Fibroblast of lung (primary cell): ENCODE measurements around the gene IL1B.

Experiments
- EZH2 ChIP-seq: IDR thresholded peaks from 2 replicates; pipeline ENCODE4 v1.5.1; 2012; ENCODE audit warnings: low read length, control low read depth, mild to moderate bottlenecking; ENCODE audit errors: missing control alignments
- TF ChIP-seq, protein P1 (sequence below), 2 donors: IDR thresholded peaks in 1 of 2; conservative IDR thresholded peaks in 1 of 2; 1 replicate in 1 of 2; 2 replicates in 1 of 2; pipeline ENCODE4 v1.5.1; 2011 to 2012; ENCODE audit warnings: low read length in 2 of 2, control low read depth in 1 of 2, inconsistent platforms in 1 of 2, low read depth in 1 of 2, mild to moderate bottlenecking in 1 of 2

DNA sequence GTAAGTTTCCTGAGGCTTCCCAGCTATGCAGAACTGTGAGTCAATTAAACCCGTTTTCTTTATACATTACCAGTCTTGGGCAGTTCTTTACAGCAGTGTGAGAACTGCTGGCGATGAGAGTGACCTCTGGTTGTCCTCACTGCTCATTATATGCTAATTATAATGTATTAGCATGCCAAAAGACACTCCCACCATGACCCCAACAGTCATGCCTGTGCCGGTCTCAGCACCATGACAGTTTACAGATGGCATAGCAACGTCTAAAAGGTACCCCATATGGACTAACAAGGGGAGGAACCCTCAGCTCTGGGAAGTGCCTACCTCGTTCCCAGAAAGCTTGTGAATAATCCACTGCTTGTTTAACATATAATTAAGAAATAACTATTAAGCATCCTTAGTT, 44.2 kb downstream of the IL1B start:
- TF ChIP-seq, protein P1, sequence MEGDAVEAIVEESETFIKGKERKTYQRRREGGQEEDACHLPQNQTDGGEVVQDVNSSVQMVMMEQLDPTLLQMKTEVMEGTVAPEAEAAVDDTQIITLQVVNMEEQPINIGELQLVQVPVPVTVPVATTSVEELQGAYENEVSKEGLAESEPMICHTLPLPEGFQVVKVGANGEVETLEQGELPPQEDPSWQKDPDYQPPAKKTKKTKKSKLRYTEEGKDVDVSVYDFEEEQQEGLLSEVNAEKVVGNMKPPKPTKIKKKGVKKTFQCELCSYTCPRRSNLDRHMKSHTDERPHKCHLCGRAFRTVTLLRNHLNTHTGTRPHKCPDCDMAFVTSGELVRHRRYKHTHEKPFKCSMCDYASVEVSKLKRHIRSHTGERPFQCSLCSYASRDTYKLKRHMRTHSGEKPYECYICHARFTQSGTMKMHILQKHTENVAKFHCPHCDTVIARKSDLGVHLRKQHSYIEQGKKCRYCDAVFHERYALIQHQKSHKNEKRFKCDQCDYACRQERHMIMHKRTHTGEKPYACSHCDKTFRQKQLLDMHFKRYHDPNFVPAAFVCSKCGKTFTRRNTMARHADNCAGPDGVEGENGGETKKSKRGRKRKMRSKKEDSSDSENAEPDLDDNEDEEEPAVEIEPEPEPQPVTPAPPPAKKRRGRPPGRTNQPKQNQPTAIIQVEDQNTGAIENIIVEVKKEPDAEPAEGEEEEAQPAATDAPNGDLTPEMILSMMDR (conservative IDR thresholded peaks at IDR 0.05 in 1 of 2, IDR thresholded peaks at IDR 0.05 in 1 of 2; ENCODE audit: low read depth in 1 of 2, low read length in 2 of 2): no peak
- no peak for TF ChIP-seq EZH2
